GM12878 (cell line): Measurements from ENCODE around the gene ZNF709. TPM values are rescaled to one million over a fixed set of nuclear protein-coding genes. Genes with fewer than 3 reads are reported as not detected.
A peak's percentile ranks its signal among the peaks of the same experiment; 100 is the strongest.

Experiments
- CHD2 ChIP-seq: IDR thresholded peaks from 2 replicates; pipeline ENCODE4 v1.6.1; 2011; ENCODE audit warnings: low read depth, low read length, improper control_type of control experiment, borderline replicate concordance
- CHD4 ChIP-seq: fragments of 200-600 bp; sonication (generic); IDR thresholded peaks from 2 replicates; pipeline ENCODE4 v1.6.1; 2016; ENCODE audit warnings: mild to moderate bottlenecking
- EZH2 ChIP-seq: IDR thresholded peaks from 2 replicates; pipeline ENCODE4 v1.6.1; 2012; ENCODE audit warnings: low read depth, mild to moderate bottlenecking, control low read depth, inconsistent platforms, low read length, borderline replicate concordance; ENCODE audit not compliant: control insufficient read depth
- GATAD2B ChIP-seq: fragments of 450-650 bp; conservative IDR thresholded peaks from 2 replicates; pipeline ENCODE4 v1.6.1; 2017; ENCODE audit warnings: low read depth, mild to moderate bottlenecking, moderate library complexity
- KDM1A ChIP-seq: fragments of 200-600 bp; sonication (generic); IDR thresholded peaks from 2 replicates; pipeline ENCODE4 v1.6.1; 2016; ENCODE audit warnings: borderline replicate concordance
- KLF5 ChIP-seq: fragments of 450-650 bp; IDR thresholded peaks from 2 replicates; pipeline ENCODE4 v1.6.1; 2014; ENCODE audit warnings: mild to moderate bottlenecking; ENCODE audit not compliant: partially characterized antibody
- RBBP5 ChIP-seq: fragments of 200-600 bp; sonication (generic); conservative IDR thresholded peaks from 2 replicates; pipeline ENCODE4 v1.6.1; 2016
- RFX5 ChIP-seq: IDR thresholded peaks from 2 replicates; pipeline ENCODE4 v1.6.1; 2011; ENCODE audit warnings: low read depth, low read length, improper control_type of control experiment
- SIX5 ChIP-seq: IDR thresholded peaks from 2 replicates; pipeline ENCODE4 v1.6.1; 2011; ENCODE audit warnings: mild to moderate bottlenecking, low read depth, low read length, moderate library complexity; ENCODE audit not compliant: severe bottlenecking
- TAF1 ChIP-seq: IDR thresholded peaks from 2 replicates; pipeline ENCODE4 v1.6.1; 2011; ENCODE audit warnings: mild to moderate bottlenecking, low read depth, low read length, borderline replicate concordance
- TARDBP ChIP-seq: IDR thresholded peaks from 2 replicates; pipeline ENCODE4 v1.6.1; 2016; ENCODE audit warnings: borderline replicate concordance
- TCF12 ChIP-seq: IDR thresholded peaks from 2 replicates; pipeline ENCODE4 v1.6.1; 2011; ENCODE audit warnings: low read depth, mild to moderate bottlenecking, low read length
- ZBED1 ChIP-seq: IDR thresholded peaks from 2 replicates; pipeline ENCODE4 v1.6.1; 2016; ENCODE audit warnings: borderline replicate concordance
- ZZZ3 ChIP-seq: IDR thresholded peaks from 2 replicates; pipeline ENCODE4 v1.6.1; 2011; ENCODE audit warnings: low read depth; ENCODE audit not compliant: control insufficient read depth, insufficient read length
- polyA plus RNA-seq, 11 experiments: library from polyadenylated mRNA; depleted of rRNA in 4 of 11; unstranded in 6 of 11; stranded (reverse) in 5 of 11; fragments of >200 nt; fragmentation: Nextera tagmentation in 4 of 11; fragmentation: Illumina TruSeq in 1 of 11; extraction: Ambion mirVana in 4 of 11; extraction: Trizol in 1 of 11; gene quantifications; 1 replicate in 1 of 11; 2 replicates in 10 of 11; pipeline versions ENCODE4 v1.2.1 to v1.2.3, GENCODE V29; 2011 to 2016; ENCODE audit warnings: inconsistent platforms in 2 of 11, missing spikeins in 2 of 11, low read depth in 1 of 11
- total RNA-seq, 4 experiments: library from RNA; depleted of rRNA in 3 of 4; stranded (reverse); fragments of >200 nt in 3 of 4; fragmentation: Illumina TruSeq in 1 of 4; extraction: Trizol in 1 of 4; gene quantifications; 2 replicates each; pipeline versions ENCODE4 v1.2.1 to v1.2.3, GENCODE V29; 2013 to 2021
- TF ChIP-seq, protein P1 (sequence below): IDR thresholded peaks from 2 replicates; pipeline ENCODE4 v1.6.1; 2011; ENCODE audit warnings: borderline replicate concordance, low read depth, mild to moderate bottlenecking, moderate library complexity, low read length; ENCODE audit not compliant: insufficient read depth, poor library complexity, severe bottlenecking
- TF ChIP-seq, protein P2 (sequence below): IDR thresholded peaks from 2 replicates; pipeline ENCODE4 v1.6.1; 2011; ENCODE audit warnings: borderline replicate concordance, low read depth, mild to moderate bottlenecking, moderate library complexity, mixed read lengths, low read length; ENCODE audit not compliant: insufficient read depth; ENCODE audit errors: extremely low read length
- TF ChIP-seq, protein P3 (sequence below): fragments of 450-650 bp; IDR thresholded peaks from 2 replicates; pipeline ENCODE4 v1.6.1; 2017; ENCODE audit warnings: borderline replicate concordance
- TF ChIP-seq, protein P4 (sequence below): IDR thresholded peaks from 2 replicates; pipeline ENCODE4 v1.6.1; 2012; ENCODE audit warnings: low read depth, low read length, improper control_type of control experiment
- TF ChIP-seq, protein P5 (sequence below): fragments of 450-650 bp; formaldehyde crosslinking; IDR thresholded peaks from 2 replicates; pipeline ENCODE4 v1.4.0; 2022; ENCODE audit warnings: mild to moderate bottlenecking, moderate library complexity

ZNF709 gene
- total and polyA plus RNA-seq, 10 of the 15 experiments (the other 5 are each of a cell fraction or from before 2014, with no cell fraction given) = 0.27 to 2.5 (median 1.5) TPM

DNA sequence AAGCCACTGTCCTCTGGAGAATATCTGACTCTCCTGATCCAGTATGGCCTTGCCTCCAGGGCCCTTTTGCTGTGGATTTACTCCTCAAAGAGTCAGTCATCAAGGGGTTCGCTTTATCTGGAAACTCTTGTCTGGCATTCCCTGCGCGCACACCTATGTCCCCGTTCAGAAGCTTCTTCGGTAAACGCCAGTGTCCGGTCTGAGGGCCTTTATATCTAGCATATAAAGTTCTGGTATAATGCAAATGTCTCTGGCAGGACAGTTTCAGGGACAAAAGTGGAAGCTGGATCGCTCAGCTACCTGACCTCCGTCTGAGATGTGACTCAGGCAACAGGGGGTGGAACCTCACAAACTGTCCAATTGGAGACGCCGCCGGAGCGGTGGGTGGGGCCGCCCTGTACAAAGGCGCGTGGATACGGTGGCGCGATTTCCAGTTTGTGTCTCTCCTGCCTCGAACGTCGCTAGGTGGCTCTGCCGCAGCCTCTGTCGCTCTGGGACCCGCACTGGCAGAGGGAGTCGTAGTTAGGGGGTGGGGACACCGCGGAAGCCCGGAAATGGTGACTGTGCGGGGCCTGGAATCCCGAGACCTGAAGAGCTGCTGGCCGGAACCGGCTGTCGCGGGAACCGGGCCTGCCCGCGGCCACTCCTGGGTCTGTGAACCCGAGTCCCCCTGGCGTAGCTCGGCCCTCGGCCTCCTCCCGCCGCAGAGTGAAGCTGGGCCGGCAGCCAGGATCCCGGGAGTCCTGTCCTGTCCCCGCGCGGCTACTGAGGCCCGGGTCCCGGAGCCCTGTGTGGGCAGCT lies 10.6 kb upstream of the ZNF709 start (continued):
- TF ChIP-seq, protein P1, sequence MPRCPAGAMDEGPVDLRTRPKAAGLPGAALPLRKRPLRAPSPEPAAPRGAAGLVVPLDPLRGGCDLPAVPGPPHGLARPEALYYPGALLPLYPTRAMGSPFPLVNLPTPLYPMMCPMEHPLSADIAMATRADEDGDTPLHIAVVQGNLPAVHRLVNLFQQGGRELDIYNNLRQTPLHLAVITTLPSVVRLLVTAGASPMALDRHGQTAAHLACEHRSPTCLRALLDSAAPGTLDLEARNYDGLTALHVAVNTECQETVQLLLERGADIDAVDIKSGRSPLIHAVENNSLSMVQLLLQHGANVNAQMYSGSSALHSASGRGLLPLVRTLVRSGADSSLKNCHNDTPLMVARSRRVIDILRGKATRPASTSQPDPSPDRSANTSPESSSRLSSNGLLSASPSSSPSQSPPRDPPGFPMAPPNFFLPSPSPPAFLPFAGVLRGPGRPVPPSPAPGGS = no peak
- TF ChIP-seq, protein P2, sequence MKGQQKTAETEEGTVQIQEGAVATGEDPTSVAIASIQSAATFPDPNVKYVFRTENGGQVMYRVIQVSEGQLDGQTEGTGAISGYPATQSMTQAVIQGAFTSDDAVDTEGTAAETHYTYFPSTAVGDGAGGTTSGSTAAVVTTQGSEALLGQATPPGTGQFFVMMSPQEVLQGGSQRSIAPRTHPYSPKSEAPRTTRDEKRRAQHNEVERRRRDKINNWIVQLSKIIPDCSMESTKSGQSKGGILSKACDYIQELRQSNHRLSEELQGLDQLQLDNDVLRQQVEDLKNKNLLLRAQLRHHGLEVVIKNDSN = no peak
- TF ChIP-seq, protein P3, sequence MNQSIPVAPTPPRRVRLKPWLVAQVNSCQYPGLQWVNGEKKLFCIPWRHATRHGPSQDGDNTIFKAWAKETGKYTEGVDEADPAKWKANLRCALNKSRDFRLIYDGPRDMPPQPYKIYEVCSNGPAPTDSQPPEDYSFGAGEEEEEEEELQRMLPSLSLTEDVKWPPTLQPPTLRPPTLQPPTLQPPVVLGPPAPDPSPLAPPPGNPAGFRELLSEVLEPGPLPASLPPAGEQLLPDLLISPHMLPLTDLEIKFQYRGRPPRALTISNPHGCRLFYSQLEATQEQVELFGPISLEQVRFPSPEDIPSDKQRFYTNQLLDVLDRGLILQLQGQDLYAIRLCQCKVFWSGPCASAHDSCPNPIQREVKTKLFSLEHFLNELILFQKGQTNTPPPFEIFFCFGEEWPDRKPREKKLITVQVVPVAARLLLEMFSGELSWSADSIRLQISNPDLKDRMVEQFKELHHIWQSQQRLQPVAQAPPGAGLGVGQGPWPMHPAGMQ = peak; percentile 23; the same call in 1 of the 2 replicates
- TF ChIP-seq CHD4 = no peak
- TF ChIP-seq, protein P4, sequence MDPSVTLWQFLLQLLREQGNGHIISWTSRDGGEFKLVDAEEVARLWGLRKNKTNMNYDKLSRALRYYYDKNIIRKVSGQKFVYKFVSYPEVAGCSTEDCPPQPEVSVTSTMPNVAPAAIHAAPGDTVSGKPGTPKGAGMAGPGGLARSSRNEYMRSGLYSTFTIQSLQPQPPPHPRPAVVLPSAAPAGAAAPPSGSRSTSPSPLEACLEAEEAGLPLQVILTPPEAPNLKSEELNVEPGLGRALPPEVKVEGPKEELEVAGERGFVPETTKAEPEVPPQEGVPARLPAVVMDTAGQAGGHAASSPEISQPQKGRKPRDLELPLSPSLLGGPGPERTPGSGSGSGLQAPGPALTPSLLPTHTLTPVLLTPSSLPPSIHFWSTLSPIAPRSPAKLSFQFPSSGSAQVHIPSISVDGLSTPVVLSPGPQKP = no peak
- TF ChIP-seq ZZZ3 = no peak
- TF ChIP-seq TCF12 = no peak
- no peak for TF ChIP-seq TARDBP
- TF ChIP-seq CHD2 = peak; percentile 63; the same call in 1 of the 2 replicates
- TF ChIP-seq ZBED1 = no peak
- no peak for TF ChIP-seq KLF5
- peak; percentile 70 for TF ChIP-seq GATAD2B
- TF ChIP-seq, protein P5, sequence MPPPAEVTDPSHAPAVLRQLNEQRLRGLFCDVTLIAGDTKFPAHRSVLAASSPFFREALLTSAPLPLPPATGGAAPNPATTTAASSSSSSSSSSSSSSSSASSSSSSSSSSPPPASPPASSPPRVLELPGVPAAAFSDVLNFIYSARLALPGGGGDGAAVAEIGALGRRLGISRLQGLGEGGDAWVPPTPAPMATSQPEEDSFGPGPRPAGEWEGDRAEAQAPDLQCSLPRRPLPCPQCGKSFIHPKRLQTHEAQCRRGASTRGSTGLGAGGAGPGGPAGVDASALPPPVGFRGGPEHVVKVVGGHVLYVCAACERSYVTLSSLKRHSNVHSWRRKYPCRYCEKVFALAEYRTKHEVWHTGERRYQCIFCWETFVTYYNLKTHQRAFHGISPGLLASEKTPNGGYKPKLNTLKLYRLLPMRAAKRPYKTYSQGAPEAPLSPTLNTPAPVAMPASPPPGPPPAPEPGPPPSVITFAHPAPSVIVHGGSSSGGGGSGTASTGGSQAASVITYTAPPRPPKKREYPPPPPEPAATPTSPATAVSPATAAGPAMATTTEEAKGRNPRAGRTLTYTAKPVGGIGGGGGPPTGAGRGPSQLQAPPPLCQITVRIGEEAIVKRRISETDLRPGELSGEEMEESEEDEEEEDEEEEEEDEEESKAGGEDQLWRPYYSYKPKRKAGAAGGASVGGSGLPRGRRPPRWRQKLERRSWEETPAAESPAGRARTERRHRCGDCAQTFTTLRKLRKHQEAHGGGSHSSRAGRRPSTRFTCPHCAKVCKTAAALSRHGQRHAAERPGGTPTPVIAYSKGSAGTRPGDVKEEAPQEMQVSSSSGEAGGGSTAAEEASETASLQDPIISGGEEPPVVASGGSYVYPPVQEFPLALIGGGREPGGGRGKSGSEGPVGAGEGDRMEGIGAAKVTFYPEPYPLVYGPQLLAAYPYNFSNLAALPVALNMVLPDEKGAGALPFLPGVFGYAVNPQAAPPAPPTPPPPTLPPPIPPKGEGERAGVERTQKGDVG (CRISPR knock-in tag) = no peak
- TF ChIP-seq KDM1A = no peak
- no peak for TF ChIP-seq EZH2
- TF ChIP-seq TAF1 = peak; percentile 80; the same call in 1 of the 2 replicates
- no peak for TF ChIP-seq RBBP5
- no peak for TF ChIP-seq RFX5
- TF ChIP-seq SIX5 = no peak
